GOT3 (cell line): ENCODE results near the gene CERS3.
"Not testable (repeated sequence)": the region's sequence is repeated elsewhere in the genome, so short reads cannot be mapped to it uniquely, and the experiment has no call there.

Experiments
- DNase-seq: peaks from one replicate; lab custom pipeline; 2025; ENCODE audit warnings: mixed read lengths; lab: John Stamatoyannopoulos, UW

Gene CERS3

DNA sequence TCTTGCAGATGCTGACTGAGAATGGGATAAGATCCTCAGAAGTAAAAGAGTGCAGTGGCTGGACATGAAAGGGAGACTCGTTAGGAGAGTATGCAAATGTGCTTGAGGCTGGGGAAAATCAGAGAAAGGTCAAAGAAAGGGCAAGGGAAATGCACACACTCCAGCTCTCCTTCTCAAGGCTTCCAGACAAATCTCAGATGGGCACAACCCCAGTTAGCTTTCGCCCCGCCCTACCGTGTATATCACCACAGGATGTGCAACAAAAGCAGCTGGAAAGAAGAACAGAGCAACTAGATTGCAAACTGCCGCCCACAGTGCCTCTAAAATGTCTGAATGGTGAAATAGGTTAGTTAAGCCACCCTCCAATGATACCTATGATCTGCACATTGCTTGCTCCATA, 63.9 kb downstream of the CERS3 start:
- DNase-seq: no peak

DNA sequence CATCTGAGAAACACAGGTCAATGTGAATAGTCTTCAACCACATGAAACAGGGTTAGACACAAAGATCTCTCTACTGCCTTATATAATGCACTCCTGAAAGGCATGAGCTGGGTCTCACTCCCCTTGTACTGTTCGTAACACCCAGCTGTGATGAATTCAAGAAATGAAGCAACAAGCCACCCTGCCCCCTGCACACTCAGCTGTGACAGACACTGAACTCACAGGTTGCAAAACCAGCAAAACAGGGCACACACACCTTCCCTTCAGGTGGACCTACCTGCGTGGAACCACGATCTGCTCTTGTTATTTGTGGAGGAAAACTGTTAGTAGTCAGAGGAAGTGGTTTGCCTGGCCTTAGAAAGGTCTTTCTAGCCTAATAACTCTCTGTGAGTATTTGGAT, 64.5 kb downstream of the CERS3 start:
- no peak for DNase-seq

DNA sequence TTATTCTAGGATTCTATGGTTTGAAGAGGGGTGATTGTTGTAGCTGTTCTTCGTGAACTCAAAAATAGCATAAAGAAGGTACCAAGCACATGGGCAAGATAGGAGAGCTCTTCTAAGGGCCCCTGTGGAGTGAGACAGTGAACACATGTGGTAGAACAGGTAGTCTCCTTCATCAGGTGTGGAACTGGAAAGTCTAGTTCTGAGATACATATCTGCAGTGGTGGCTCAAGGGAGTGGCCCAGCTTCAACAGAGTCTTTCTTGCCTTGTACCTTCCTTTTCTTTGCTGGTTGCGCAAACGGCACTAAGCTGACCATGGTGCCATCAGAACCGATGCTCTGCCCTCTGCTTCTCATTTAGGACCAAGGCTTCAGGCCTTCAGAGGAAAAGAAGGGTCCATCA, 65.2 kb downstream of the CERS3 start:
- DNase-seq: no peak

DNA sequence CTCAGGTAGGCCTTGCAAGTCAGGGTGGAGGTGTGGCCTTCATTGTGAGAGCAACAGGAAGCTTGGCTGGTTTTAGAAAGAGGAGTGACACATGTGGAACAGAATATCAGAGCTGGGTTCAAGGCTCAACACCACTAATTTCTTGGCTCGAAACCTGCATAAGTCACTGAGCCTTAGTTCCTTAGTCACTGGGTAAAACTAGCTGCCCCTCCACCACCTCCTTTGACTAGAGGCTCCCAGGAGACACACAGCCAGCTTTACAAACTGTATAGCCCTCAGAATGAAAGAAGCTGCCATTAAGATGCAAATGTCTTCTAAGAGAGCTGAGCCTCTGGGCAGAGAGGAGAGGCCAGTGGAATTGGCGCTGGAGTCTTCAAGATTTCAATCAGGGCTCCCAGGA, 67.7 kb downstream of the CERS3 start:
- no peak for DNase-seq

DNA sequence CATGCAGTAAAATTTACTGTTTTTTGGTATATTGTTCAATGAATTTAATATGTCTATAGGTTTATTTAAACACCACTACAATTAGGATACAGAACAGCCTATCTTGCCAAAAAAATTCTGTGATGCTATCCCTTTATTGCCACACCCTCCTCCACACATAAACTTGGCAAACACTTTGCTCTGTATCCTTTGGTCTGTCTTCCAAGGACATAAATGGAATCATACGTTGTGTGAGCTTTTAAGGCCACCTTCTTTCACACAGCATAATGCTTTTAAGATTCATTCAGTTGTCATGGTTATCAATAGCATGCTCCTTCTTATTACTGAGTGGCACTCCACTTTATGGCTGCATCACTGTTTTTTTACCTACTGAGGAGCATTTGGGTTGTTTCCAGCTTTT, 71.5 kb downstream of the CERS3 start:
- DNase-seq: no peak

DNA sequence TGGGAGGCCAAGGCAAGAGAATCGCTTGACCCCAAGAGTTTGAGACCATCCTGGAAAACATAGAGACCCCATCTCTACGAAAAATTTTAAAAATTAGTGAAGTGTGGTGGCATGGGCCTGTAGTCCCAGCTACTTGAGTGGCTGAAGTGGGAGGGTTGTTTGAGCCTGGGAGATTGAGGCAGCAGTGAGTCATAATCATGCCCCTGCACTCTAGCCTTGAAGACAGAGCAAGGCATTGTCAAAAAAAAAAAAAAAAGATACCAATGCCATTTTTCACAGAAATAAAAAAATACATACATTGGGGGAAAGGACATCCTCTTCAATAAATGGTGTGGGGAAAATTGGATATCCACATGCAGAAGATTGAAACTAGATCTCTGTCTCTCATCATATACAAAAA, 74.6 kb downstream of the CERS3 start:
- DNase-seq: no peak

DNA sequence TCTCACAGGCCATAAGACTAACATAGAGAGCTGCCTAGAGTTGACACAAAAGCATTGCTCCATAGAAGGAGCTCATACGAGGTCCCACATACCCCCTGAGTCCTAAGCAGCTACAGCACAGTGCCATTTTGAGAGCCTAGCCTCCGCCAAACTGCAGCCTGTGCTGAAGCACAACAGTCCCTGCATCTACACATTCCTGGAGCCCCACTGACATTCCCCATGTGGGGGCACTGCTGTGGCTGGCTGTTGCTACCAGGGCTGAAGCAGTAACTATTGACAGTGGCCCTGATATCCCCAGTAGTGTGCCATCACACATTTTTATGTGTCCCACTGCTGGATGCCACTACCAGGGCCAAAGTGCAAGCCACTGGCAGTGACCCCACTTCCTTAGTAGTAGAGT, 80.3 kb downstream of the CERS3 start:
- DNase-seq: no peak

DNA sequence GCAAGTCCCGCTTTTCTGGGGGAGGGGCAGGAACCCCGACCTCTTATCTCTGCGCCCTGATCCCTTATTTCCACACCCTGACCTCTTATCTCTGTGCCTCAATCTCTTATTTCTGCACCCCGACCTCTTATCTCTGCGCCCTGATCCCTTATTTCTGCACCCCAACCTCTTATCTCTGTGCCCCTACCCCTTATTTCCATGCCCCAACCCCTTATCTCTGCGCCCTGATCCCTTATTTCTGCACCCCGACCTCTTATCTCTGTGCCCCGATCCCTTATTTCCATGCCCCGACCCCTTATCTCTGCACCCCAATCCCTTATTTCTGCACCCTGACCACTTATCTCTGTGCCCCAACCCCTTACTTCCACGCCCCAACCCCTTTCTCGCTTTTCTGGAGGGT, 87.7 kb downstream of the CERS3 start:
- DNase-seq: not testable (repeated sequence)

DNA sequence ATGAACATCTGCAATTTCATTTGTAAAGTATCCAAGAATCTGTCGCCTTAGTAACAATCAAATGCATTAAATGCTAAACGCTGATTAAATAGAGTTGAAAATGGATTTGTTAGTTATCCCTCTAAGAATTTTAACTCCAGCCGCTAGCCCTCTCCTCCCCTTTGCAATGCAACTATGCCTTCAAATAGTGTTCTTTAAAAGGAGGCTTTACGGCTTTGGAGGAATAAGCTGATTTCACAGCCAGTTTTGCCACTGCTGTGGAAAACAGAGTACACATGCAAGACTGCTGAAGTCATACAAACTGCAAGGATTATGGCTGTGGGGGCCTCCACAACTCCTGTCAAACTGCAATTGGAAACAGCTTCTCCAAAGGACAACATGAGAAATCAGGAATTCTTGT, 89.2 kb downstream of the CERS3 start:
- DNase-seq: no peak

DNA sequence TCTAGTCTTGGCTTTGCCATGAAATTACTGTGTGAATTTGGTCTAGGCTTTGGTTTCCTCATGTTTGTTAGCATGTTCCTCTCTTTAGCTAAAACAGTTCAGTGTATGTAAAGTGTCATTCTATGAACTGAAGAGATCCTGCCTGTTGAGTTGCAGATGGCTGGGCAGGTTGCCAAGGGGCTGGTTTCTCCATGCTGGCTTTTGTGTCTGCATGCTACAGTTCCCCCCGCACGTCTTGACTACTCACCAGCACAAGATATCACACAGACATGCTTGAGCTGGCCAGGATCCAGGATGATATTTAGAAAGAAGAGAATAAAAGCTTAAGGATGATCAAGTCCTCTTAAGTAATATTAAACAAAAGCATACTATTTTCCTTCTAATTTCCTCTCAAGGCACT, 90.2 kb downstream of the CERS3 start:
- no peak for DNase-seq

DNA sequence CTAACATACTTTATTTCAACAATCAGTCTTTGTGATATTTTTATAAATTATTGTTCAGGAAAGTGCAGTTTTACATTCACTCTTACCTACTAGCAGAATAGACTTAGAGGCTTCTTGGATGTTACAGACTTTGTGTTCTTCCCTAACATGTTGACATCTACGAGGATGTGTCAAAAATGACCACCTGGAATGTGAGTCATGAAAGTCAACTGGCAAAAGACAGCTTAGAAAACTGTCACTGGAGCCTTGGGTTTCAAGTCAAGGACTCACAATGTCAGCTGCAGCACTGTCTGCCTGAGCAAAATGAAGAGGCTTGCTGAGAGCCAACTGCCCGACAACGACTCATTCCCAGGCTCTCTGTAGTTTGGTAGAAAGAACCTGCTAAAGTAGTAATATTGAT, 91.5 kb downstream of the CERS3 start:
- DNase-seq: no peak

DNA sequence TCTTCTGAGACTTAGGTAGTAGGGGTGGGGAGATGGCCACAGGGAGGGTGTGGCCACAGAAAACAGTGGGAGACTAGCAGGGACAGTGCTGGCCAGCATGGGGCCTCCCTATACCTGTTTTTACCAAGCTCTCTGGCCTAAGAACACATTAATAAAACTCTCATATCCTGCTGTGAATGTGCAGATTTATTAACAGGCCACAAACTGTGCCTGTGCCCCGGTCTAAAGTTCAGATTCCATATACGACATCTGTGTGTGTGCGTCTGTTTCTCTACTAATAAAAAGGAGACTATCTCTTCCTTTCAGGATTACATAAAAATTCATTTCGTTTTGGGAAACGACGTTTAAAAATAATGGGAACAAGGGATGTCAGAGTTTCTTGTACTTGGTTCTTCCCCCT, 94.2 kb downstream of the CERS3 start:
- DNase-seq: no peak

DNA sequence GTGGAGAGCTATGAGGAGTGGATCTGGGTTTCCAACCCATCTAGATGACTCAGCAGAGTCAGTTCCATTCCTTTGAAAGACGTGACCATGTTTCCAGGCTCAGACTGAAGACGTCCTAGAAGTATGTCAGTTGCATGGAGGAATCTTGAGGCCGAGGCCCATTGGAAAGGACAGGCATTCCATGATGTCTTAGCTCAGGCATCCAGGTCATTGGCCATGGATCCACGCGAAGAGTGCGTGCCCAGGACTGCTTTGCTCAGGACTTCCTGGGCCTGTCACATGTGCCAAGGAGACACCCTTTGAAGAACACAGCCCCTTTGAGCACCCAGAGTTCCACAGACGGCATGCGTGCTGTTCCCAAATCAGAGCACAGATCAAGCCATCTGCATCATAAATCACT, 94.7 kb downstream of the CERS3 start:
- DNase-seq: no peak

DNA sequence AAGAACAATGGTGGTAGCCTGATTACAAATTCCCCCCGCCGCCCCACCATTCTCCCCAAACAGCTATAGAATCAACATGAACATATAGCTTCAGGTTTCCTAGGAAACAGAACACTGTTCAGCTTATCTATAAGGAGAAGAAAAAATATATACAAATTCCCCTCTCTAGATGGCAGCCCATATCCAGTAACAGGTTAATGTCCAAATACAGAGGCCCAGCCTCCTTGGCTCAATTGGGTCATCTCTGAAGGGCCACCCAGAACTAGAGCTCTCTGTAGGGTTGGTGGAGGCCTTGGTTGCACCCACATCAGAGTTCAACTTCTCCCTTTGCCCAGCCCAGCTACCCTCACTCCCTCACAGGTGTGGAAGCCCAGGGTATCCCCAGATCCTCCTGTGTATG, 95.4 kb downstream of the CERS3 start:
- no peak for DNase-seq

DNA sequence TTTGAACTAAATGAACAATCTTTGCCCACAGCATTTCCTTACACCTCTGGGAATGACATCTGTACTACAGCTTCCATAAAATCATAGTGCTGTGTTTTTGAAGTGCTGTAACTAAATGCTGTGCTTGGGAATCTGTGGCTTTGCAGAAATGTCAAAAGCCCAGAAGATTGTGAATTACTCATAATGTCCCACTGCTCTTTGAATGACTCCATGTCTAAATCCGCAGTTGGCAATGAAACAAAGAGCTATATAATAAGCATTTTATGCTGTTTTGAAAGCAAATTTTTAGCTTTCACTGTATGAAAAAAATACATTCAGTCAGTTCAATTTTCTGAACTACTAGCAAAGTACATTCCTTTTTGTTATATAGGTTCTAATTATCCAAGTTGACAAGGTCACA, 98.3 kb downstream of the CERS3 start:
- no peak for DNase-seq

DNA sequence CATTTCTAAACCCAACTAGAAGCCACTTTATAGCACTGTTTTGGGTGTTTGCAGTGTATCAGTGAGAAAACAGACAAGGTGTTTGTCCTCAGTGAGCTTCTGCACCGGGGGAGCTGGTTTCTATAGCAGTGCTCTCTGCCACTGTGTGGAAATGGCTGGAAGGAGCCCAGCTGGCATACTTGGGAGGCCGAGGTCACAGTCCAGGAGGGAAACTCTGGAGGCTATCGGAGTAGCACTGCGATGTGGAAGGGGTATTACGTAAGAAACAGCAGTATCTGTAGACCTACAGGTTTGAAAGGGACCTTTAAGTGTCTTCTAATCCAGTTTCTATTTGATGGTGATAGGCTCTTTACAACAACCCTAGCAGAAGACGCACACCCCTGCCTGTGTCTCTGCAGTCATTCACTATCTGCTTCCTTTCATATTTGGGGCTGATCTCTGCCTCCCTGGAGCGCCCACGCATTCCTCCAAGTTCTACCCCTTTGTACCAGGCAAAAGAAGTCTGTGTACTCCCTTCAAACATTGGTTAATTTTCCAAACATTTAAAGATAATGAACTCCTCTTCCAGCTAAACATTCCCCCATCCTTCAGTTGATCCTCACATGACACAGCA, 99.5 kb downstream of the CERS3 start:
- DNase-seq: no peak

DNA sequence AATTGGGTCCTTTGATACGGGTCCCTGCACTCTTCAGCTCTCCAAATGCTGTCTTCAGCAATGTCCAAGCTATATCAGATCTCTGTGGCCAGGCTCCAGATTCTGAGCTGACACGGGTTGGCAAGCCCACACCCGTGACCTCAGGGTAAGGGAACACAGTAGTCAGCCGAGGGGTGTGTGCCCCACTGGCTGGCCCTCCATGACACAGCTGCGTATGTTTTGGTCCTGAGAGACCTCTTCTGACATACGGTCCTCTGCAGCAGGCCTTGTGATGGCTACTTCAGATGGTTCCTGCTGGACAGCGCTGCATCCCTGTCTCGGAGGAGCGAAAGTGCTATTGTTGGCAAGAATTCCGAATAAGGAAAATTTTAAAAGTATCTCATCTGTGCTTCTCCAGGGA, 101.8 kb downstream of the CERS3 start:
- no peak for DNase-seq

DNA sequence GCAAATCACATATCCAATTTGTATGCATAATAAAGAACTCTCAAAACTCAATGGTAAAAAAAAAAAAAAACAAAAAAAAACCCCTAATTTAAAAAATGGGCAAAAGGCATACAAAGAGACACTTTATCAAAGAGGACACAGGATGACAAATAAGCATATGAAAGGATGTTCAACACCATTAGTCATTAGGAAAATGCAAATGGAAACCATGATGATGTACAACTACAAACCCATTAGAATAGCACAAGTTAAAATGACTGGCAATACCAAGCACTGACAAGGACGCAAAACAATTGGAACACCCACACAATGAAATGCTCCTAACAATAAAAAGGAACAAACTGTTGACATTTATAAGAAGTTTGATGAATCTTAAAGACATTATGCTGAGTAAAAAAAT, 123.6 kb downstream of the CERS3 start:
- no peak for DNase-seq

DNA sequence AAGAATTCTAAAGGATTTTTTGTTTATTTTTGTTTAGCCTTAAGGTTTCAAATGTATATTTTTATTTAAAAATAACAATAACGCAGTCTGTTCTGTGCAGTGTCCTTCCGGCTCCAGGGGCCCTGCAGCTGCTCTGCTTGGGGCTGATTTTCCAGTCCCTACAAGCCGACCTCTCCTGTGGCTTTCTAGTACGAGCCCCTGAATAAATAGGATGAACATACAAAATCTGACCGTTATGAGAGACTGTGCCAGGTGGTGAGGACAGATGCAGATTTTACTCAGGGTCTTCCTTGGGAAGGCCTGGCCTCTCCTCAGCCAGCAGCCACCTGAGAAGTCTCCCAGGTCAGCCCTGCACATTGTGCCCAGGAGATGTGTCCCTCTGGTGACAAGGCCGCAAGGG, 127.8 kb downstream of the CERS3 start:
- DNase-seq: no peak

DNA sequence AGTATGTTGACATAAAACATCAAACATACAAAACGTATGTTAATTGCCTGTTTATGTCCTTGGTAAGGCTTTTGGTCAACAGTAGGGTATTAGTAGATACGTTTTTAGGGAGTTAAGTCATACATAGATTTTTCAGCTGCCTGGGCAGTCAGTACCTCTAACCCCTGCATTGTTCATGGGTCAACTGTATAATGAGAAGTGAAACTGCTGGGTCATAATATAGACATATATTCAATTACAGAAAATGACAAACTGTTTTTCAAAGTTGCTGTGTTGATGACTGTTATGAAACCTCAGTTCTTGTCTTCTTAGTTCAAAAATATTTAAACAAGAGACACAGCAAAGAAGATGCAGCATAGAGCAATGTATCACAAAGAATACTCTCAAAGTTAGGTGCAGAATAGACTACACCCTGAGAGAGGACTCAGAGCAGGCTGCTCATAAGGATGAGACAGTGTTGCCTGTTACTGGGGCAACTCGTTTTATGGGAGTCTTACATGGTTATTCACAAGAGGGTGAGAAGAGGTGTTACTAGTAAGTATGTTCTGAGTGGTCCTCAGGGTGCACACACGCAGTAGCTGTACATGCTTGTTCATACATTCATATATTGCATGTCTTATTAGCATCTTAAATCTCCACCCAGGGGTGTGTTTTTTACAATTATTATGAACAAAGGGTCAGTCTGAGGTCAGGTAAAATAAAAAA, 133.9 kb downstream of the CERS3 start:
- DNase-seq: no peak

DNA sequence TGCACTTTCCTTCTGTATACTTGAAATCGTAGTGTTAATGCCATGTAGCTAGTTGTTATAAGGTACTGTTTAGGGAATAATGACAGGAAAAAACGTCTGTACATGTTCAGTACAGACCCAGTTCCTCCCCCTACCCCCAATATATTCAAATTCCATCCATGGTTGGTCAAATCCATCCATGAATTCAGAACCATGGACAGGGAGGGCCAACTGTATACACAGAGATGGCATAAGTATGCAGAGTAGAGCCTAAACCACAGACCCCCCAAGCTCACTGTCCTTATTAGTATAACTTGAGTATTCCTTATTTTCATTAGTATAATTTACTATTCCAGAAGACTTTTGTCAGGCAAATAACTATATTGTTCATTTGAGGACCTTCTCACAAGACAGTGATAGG, 135.7 kb downstream of the CERS3 start:
- DNase-seq: no peak

DNA sequence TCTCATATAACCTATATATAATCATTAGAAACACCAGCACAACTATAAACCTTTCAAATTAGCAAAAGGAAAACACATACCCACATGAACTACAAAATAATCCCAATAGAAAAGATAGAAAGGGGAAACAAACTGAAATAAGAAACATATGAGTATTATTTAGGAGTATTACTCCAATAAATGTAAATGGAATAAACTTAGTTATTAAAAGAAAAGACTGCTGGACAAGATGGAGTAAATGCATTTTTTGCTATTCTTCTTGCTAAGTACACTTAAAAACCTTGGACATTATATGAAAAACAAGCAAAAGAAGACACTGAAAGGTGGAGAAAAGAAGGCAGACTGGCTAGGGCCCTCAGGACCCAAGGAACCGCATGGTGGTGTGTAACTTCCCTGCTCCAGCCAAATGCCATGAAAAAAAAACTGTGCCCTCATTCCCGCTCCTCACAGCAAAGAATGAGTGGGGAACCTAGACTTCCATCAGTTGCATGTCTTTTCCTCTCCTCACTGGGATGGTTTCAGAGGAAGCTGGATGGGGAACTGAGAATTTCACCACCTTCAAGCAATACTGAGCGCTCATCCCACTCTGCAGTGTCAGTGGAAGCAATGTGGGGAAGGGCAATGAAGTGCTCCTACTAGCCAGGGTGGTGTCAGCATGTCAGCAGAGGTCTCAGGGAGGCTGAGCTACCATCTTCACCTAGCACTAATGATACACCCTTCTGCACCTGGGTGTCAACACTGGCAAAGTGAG, 143.3 kb downstream of the CERS3 start:
- DNase-seq: no peak

DNA sequence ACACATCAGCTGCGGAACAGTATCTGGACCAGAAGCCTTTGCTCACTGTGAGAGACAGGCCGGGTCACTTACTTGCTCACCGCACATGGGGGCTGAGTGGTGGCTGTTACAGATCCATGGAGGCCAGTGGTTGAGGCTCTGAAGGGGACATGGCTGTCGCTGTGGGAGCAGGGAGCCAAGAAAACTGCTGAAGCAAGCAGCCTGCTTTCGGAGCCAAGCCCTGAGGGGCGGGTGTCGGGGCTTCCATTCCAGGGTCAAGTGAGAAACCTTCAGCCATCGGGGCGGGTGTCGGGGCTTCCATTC, 144.7 kb downstream of the CERS3 start:
- no peak for DNase-seq
